Neutrophil (primary cell): ENCODE measurements around the gene APPBP2.
"Not testable (repeated sequence)": the region's sequence is repeated elsewhere in the genome, so short reads cannot be mapped to it uniquely, and the experiment has no call there.

ENCODE experiments used
- H3K27ac ChIP-seq: fragments of 200-600 bp; sonication (generic); 2 replicates; pipeline ENCODE4 v1.5.1; 2016; ENCODE audit warnings: mild to moderate bottlenecking, moderate library complexity
- H3K27me3 ChIP-seq: fragments of 200-600 bp; sonication (generic); 2 replicates; pipeline ENCODE4 v1.6.0; 2016; ENCODE audit warnings: mild to moderate bottlenecking
- H3K36me3 ChIP-seq: fragments of 200-600 bp; sonication (generic); 2 replicates; pipeline ENCODE4 v1.5.1; 2017
- H3K4me1 ChIP-seq, 2 experiments: fragments of 200-600 bp in 1 of 2; sonication (generic) in 1 of 2; 1 replicate in 1 of 2; 2 replicates in 1 of 2; pipeline versions ENCODE4 v1.5.1 to v1.6.1; 2013 to 2016; ENCODE audit warnings: low read depth in 1 of 2, low read length in 1 of 2, mild to moderate bottlenecking in 1 of 2, moderate library complexity in 1 of 2; ENCODE audit not compliant: control insufficient read depth in 1 of 2, insufficient read depth in 1 of 2
- H3K4me3 ChIP-seq, 2 experiments: fragments of 200-600 bp in 1 of 2; sonication (generic) in 1 of 2; 1 replicate in 1 of 2; 2 replicates in 1 of 2; pipeline ENCODE4 v1.5.1; 2013 to 2016; ENCODE audit warnings: low read depth in 1 of 2, low read length in 1 of 2, mild to moderate bottlenecking in 1 of 2, moderate library complexity in 1 of 2
- H3K9me3 ChIP-seq: fragments of 200-600 bp; sonication (generic); 2 replicates; pipeline ENCODE4 v1.5.1; 2016
- CTCF ChIP-seq: fragments of 200-600 bp; sonication (generic); IDR thresholded peaks from 2 replicates; pipeline ENCODE4 v1.5.1; 2016; ENCODE audit warnings: antibody characterized with exemption

Gene APPBP2

GRCh38 chr17:60426596-60426995 is 99.4 kb downstream of the APPBP2 start:
- no peak overlapping the region for H3K27ac ChIP-seq
- peaks cover 6 to 8% of the 10 kb centered on the region in 2 experiments for H3K4me1 ChIP-seq
- peaks cover 13% of the 10 kb centered on the region for H3K27me3 ChIP-seq
- no peak overlapping the region for H3K4me3 ChIP-seq
- TF ChIP-seq CTCF: no peak
- H3K9me3 ChIP-seq: no peaks in the 10 kb centered on the region
- H3K36me3 ChIP-seq: no peaks in the 10 kb centered on the region

DNA sequence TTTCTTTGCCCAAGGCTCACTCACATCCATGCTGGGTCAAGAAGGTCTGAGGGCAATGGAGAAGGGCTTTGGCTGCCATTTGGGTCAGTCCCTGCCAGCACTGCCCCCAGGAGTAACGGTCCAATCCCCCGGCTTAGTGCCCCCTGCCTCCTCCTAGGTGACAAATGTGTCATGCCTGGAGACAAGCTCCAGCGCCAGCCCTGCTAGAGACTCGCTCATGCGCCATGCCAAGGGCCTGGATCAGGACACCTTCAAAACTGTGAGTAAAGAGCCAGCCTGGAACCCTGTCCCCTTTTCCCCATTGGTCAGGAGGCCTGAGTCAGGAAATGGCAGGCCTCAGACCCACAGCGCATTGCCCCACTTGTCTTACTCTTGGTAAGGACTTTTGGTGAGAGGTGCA is 100.4 kb downstream of the APPBP2 start:
- Histone ChIP-seq H3K27me3 (peaks cover 14% of the 10 kb centered on the region), H3K4me3 (no peak overlapping the region), H3K9me3 (no peaks in the 10 kb centered on the region), H3K27ac (no peak overlapping the region), H3K4me1 (peaks cover 13 to 16% of the 10 kb centered on the region in 2 experiments), H3K36me3 (no peaks in the 10 kb centered on the region)
- no peak for TF ChIP-seq CTCF

DNA sequence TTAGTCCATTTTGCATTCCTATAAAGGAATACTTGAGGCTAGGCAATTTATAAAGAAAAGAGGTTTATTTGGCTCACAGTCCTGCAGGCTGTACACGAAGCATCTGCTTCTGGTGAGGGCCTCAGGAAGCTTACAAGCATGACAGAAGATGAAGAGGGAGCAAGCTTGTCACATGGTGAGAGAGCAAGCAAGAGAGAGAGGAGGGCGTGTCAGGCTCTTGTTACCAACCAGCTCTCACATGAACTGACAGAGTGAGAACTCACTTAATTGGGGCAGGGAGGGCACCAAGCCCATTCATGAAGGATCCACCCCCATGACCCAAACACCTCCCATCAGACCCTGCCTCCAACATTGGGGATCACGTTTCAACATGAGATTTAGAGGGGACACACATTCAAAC is 102.2 kb downstream of the APPBP2 start:
- Histone ChIP-seq H3K4me1 (peaks cover 13 to 17% of the 10 kb centered on the region in 2 experiments), H3K27me3 (peaks cover 14% of the 10 kb centered on the region), H3K4me3 (no peak overlapping the region), H3K27ac (no peak overlapping the region), H3K9me3 (no peaks in the 10 kb centered on the region), H3K36me3 (no peaks in the 10 kb centered on the region)
- TF ChIP-seq CTCF: no peak

- Histone ChIP-seq H3K27me3 (peaks cover 14% of the 10 kb centered on the region), H3K27ac (peak within 1 kb of the TSS; percentile 49), H3K36me3 (no peaks in the 10 kb centered on the region), H3K9me3 (no peaks in the 10 kb centered on the region), H3K4me1 (peaks cover 13 to 17% of the 10 kb centered on the region in 2 experiments), H3K4me3 (peak within 1 kb of the TSS; percentile 75 to 81)
- TF ChIP-seq CTCF: no peak
Observed at GRCh38 chr17:60422162-60422665, 103.8 kb downstream of the APPBP2 start, which contains the start of gene CHCT1. Gene CHCT1, plus strand, starts transcription at chr17:60422489. Its CDS starts 104 bp downstream, at chr17:60422593.

DNA sequence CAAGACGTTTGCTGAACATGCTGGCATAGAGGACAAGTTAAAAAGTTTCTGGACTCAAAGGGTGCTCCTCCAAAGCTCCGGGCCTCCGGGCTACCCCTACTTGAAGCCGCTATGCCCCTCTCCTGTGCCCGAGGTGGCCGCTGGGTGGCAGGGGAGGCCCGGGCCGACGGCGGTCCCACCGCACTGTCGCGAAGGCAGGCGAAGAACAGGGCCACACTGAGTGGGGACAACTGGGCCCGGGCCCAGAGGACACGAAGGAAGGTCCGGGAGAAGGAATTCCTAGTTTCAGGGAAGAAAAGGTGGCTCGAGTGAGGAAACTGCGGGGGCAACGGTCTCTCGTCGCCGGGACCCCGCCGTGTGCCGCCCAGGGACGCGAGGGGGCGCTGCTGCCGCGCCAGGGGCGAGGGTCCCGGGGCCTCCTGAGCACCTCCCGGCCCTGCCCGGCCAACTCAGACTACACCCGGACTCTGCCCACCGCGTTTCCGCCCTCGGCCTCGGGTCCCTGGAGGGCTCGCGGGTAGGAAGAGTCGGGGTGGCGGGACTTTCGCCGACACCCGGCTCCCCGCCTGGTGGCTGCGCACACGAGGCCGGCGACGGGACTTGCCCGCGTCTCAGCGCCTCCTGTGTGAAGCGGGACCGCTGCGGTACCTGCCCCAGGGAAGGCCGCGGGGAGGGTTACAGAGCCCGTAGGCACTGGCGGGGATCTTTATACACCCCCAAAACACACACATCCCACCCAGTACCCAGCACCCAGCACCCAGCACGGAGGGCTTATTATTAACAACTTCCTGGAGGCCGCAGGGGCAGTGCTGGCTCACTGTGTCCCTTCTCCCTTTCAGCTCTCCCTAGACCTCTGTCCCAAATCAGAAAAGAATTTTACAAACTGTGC is 104.5 kb downstream of the APPBP2 start:
- peaks cover 14% of the 10 kb centered on the region for H3K27me3 ChIP-seq
- peaks cover 13 to 17% of the 10 kb centered on the region in 2 experiments for H3K4me1 ChIP-seq
- H3K36me3 ChIP-seq: no peaks in the 10 kb centered on the region
- TF ChIP-seq CTCF: peak; percentile 93
- H3K27ac ChIP-seq: peak overlapping the region; percentile 49
- H3K4me3 ChIP-seq: peak overlapping the region; percentile 75 to 81
- no peaks in the 10 kb centered on the region for H3K9me3 ChIP-seq

GRCh38 chr17:60419875-60420274 is 106.2 kb downstream of the APPBP2 start:
- not testable (repeated sequence) for H3K36me3 ChIP-seq, H3K27ac ChIP-seq, H3K4me3 ChIP-seq, H3K9me3 ChIP-seq
- H3K27me3 ChIP-seq: peaks cover 14% of the 10 kb centered on the region
- H3K4me1 ChIP-seq: peaks cover 13 to 17% of the 10 kb centered on the region in 2 experiments

DNA sequence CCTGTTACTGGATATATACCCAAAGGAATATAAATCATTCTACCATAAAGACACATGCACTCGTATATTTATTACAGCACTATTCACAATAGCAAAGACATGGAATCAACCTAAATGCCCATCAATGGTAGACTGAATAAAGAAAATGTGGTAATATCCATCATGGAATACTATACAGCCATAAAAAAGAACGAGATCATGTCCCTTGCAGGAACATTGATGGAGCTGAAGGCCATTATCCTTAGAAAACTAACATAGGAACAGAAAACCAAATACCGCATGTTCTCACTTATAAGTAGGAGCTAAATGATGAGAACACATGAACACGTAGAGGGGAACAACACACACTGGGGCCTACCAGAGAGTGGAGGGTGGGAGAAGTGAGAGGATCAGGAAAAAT is 107.0 kb downstream of the APPBP2 start:
- not testable (repeated sequence) for H3K9me3 ChIP-seq, H3K27ac ChIP-seq, H3K36me3 ChIP-seq, H3K4me3 ChIP-seq
- H3K4me1 ChIP-seq: peaks cover 13 to 17% of the 10 kb centered on the region in 2 experiments
- peaks cover 14% of the 10 kb centered on the region for H3K27me3 ChIP-seq
